Activated naive CD4-positive, alpha-beta T cell treated with Interleukin-2 at 50 U/mL for 16 hours (primary cell): ENCODE measurements around the gene DNASE1L2.
"Not testable (repeated sequence)": the region's sequence is repeated elsewhere in the genome, so short reads cannot be mapped to it uniquely, and the experiment has no call there.

Source experiments
- DNase-seq: peaks from one replicate; pipeline ENCODE4 v3.0.0-alpha.2; 2020

The DNASE1L2 gene

GRCh38 chr16:2226245-2226793 lies 9.9 kb upstream of the DNASE1L2 start:
- no peak for DNase-seq

GRCh38 chr16:2226918-2227317 lies 9.3 kb upstream of the DNASE1L2 start:
- DNase-seq: no peak

GRCh38 chr16:2228161-2228824 lies 8.0 kb upstream of the DNASE1L2 start:
- no peak for DNase-seq

- DNase-seq: no peak
Observed at GRCh38 chr16:2229091-2229490, 7.2 kb upstream of the DNASE1L2 start.

- DNase-seq: no peak
Observed at GRCh38 chr16:2229632-2230250, 6.5 kb upstream of the DNASE1L2 start.

GRCh38 chr16:2230376-2230775 lies 5.9 kb upstream of the DNASE1L2 start:
- DNase-seq: no peak

GRCh38 chr16:2231016-2231931 lies 5.0 kb upstream of the DNASE1L2 start:
- DNase-seq: no peak

- DNase-seq: no peak
Observed at GRCh38 chr16:2232094-2232990, 3.9 kb upstream of the DNASE1L2 start.

GRCh38 chr16:2233046-2233775 lies 3.0 kb upstream of the DNASE1L2 start:
- DNase-seq: no peak

GRCh38 chr16:2233872-2234812 lies 2.1 kb upstream of the DNASE1L2 start:
- no peak for DNase-seq

GRCh38 chr16:2234813-2235170 lies 1.5 kb upstream of the DNASE1L2 start:
- DNase-seq: no peak

- DNase-seq: no peak
Observed at GRCh38 chr16:2235234-2235651, 1.0 kb upstream of the DNASE1L2 start.

GRCh38 chr16:2235695-2236336 lies 428 bp upstream of the DNASE1L2 start:
- no peak for DNase-seq

GRCh38 chr16:2237102-2237482 lies 848 bp downstream of the DNASE1L2 start:
- no peak for DNase-seq

GRCh38 chr16:2237493-2238149 lies 1.4 kb downstream of the DNASE1L2 start:
- no peak for DNase-seq

GRCh38 chr16:2238150-2238837 lies 2.0 kb downstream of the DNASE1L2 start:
- no peak for DNase-seq

- no peak for DNase-seq
Observed at GRCh38 chr16:2238838-2239675, 2.8 kb downstream of the DNASE1L2 start.

GRCh38 chr16:2240331-2240730 lies 4.1 kb downstream of the DNASE1L2 start:
- DNase-seq: not testable (repeated sequence)
